ENCODE measurements around the gene SNN.

Gene SNN

DNA sequence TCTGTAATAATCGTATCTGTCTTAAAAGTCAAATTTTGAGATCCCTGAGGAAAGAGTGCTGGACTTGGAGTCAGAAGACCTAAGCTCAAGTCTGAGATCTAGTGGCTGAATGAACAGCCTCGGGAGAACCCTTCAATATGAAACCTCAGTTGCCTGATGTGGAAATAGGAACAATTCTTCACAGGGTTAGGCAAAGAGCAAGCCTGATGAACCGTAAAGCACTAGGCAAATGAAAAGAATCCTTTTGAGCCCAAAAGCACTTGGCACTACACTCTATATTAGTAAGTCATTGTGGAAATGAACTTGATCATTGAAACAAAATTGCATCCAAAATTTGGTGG is 54.2 kb downstream of the SNN start:
- H3F3A ChIP-seq (ENCODE audit: control insufficient read depth, insufficient read depth) = peaks cover 12% of the 10 kb centered on the region; the same call in 1 of the 2 replicates
- peaks cover 44% of the 10 kb centered on the region for H3K36me3 ChIP-seq (ENCODE audit: control insufficient read depth, low read length)
- H3K9me2 ChIP-seq (replicated peaks; ENCODE audit: control insufficient read depth, low read length) = no peaks in the 10 kb centered on the region
- no peak overlapping the region for H3K4me2 ChIP-seq (ENCODE audit: low read length)
- no peak overlapping the region for H3K4me3 ChIP-seq (ENCODE audit: low read length)
- H3K4me1 ChIP-seq (ENCODE audit: control insufficient read depth, low read length) = peaks cover 22% of the 10 kb centered on the region
- no peaks in the 10 kb centered on the region for H3K9me3 ChIP-seq (ENCODE audit: control insufficient read depth, insufficient read depth, low read length)
- no peak overlapping the region for H3K27ac ChIP-seq (ENCODE audit: low read depth, low read length)
- TF ChIP-seq EZH2phosphoT487 (IDR thresholded peaks at IDR 0.05; ENCODE audit: borderline replicate concordance, low read length) = no peak
- TF ChIP-seq, protein P1, sequence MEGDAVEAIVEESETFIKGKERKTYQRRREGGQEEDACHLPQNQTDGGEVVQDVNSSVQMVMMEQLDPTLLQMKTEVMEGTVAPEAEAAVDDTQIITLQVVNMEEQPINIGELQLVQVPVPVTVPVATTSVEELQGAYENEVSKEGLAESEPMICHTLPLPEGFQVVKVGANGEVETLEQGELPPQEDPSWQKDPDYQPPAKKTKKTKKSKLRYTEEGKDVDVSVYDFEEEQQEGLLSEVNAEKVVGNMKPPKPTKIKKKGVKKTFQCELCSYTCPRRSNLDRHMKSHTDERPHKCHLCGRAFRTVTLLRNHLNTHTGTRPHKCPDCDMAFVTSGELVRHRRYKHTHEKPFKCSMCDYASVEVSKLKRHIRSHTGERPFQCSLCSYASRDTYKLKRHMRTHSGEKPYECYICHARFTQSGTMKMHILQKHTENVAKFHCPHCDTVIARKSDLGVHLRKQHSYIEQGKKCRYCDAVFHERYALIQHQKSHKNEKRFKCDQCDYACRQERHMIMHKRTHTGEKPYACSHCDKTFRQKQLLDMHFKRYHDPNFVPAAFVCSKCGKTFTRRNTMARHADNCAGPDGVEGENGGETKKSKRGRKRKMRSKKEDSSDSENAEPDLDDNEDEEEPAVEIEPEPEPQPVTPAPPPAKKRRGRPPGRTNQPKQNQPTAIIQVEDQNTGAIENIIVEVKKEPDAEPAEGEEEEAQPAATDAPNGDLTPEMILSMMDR (IDR thresholded peaks at IDR 0.05; ENCODE audit: low read depth, low read length, poor library complexity, severe bottlenecking) = no peak
- H3K79me2 ChIP-seq (ENCODE audit: control insufficient read depth, low read length) = no peaks in the 10 kb centered on the region
- no peaks in the 10 kb centered on the region for H3K27me3 ChIP-seq (ENCODE audit: control insufficient read depth, low read length)
- no peaks in the 10 kb centered on the region for H4K20me1 ChIP-seq (ENCODE audit: control insufficient read depth, insufficient read depth, low read depth, low read length)

DNA sequence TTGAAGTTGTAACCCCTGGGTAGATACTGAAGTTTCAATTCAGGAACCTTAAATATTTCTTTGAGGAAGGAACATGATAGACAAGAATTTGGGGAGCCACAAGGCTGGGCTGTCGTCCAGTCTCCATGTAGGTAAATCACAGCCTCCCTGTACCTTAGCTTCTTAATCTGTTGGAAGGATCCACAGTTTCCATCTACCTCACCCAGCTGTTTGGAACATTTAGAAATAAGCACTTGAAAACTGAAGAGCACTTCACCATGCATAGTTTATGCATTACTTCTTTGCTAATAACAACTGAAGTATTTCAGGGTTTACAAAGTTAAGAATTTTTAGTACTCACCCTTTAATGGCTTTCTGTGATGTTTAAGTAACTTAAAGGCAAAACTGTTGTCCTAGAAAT is 57.2 kb downstream of the SNN start:
- no peaks in the 10 kb centered on the region for H3K9me2 ChIP-seq (replicated peaks; ENCODE audit: control insufficient read depth, low read length)
- no peaks in the 10 kb centered on the region for H4K20me1 ChIP-seq (ENCODE audit: control insufficient read depth, insufficient read depth, low read depth, low read length)
- no peak overlapping the region for H3K27ac ChIP-seq (ENCODE audit: low read depth, low read length)
- H3K36me3 ChIP-seq (ENCODE audit: control insufficient read depth, low read length) = peaks cover 66% of the 10 kb centered on the region
- H3K4me3 ChIP-seq (ENCODE audit: low read length) = no peak overlapping the region
- no peaks in the 10 kb centered on the region for H3K4me1 ChIP-seq (ENCODE audit: control insufficient read depth, low read length)
- H3F3A ChIP-seq (ENCODE audit: control insufficient read depth, insufficient read depth) = peaks cover 4% of the 10 kb centered on the region; the same call in 1 of the 2 replicates
- peaks cover 10% of the 10 kb centered on the region; the same call in 1 of the 2 replicates for H3K79me2 ChIP-seq (ENCODE audit: control insufficient read depth, low read length)
- H3K27me3 ChIP-seq (ENCODE audit: control insufficient read depth, low read length) = no peaks in the 10 kb centered on the region
- H3K9me3 ChIP-seq (ENCODE audit: control insufficient read depth, insufficient read depth, low read length) = no peaks in the 10 kb centered on the region
- H3K4me2 ChIP-seq (ENCODE audit: low read length) = no peak overlapping the region
- TF ChIP-seq, protein P1 (IDR thresholded peaks at IDR 0.05; ENCODE audit: low read depth, low read length, poor library complexity, severe bottlenecking) = no peak
- no peak for TF ChIP-seq EZH2phosphoT487 (IDR thresholded peaks at IDR 0.05; ENCODE audit: borderline replicate concordance, low read length)

DNA sequence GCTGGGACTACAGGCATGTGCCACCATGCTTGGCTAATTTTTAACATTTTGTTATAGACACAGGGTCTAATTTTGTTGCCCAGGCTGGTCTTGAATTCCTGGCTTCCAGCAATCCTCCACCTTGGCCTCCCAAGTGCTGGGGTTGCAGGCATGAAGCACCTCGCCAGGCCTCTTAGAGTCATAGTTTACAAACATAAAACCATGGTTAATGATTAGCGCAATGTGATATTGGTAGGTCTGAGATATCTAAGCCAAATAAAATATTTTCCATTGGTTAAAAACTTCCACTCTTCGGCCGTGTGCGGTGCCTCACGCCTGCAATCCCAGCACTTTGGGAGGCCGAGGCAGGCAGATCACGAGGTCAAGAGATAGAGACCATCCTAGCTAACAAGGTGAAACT is 57.8 kb downstream of the SNN start:
- Histone ChIP-seq H3K79me2 (ENCODE audit: control insufficient read depth, low read length) (peaks cover 10% of the 10 kb centered on the region; the same call in 1 of the 2 replicates), H3K4me3 (ENCODE audit: low read length) (no peak overlapping the region), H4K20me1 (ENCODE audit: control insufficient read depth, insufficient read depth, low read depth, low read length) (no peaks in the 10 kb centered on the region), H3K9me3 (ENCODE audit: control insufficient read depth, insufficient read depth, low read length) (no peaks in the 10 kb centered on the region), H3K9me2 (replicated peaks; ENCODE audit: control insufficient read depth, low read length) (no peaks in the 10 kb centered on the region), H3F3A (ENCODE audit: control insufficient read depth, insufficient read depth) (peaks cover 4% of the 10 kb centered on the region), H3K4me2 (ENCODE audit: low read length) (no peak overlapping the region), H3K27me3 (ENCODE audit: control insufficient read depth, low read length) (no peaks in the 10 kb centered on the region), H3K36me3 (ENCODE audit: control insufficient read depth, low read length) (peaks cover 66% of the 10 kb centered on the region), H3K4me1 (ENCODE audit: control insufficient read depth, low read length) (no peaks in the 10 kb centered on the region), H3K27ac (ENCODE audit: low read depth, low read length) (no peak overlapping the region)
- no peak for TF ChIP-seq EZH2phosphoT487 (IDR thresholded peaks at IDR 0.05; ENCODE audit: borderline replicate concordance, low read length)
- TF ChIP-seq, protein P1 (IDR thresholded peaks at IDR 0.05; ENCODE audit: low read depth, low read length, poor library complexity, severe bottlenecking) = no peak

All from DOHH2 (cell line).